ENCODE results near the gene PTP4A2.
"Not testable (repeated sequence)": the region's sequence is repeated elsewhere in the genome, so short reads cannot be mapped to it uniquely, and the experiment has no call there.

PTP4A2 gene

GRCh38 chr1:31923901-31924535, 14.2 kb downstream of the PTP4A2 start:
- no peak for DNase-seq

DNA sequence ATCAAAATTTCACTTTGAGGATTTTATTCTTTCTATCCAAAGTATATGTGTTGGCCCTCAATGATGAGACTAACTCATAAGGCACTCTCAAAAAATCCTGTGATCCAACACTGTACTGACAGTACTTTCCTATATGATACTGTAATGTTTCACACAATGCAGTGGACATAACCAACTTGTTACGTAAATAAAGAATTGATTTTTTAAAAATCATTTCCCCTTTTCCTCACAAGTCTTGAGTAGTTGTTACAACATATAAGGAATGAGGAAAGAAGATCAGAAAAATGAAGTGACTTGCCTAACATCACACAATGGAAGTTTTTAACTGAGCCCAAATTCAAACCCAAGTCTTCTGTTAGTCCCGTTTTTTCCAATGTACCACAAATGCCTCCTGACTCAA, 17.2 kb downstream of the PTP4A2 start:
- no peak for DNase-seq

- no peak for DNase-seq
Observed at GRCh38 chr1:31919591-31919990, 18.6 kb downstream of the PTP4A2 start.

DNA sequence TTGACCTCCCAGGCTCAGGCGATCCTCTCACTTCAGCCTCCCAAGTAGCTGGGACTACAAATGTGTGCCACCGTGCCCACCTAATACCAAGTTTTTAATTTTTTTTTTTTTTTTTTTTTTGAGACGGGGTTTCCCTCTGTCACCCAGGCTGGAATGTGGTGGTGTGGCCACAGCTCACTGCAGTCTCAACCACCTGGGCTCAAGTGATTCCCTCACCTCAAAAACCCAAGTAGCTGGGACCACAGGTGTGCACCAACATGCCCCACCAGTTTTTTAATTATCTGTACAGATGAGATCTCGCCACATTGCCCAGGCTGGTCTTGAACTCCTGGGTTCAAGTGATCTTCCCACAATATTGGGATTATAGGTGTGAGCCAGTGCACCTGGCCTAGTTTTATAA, 22.7 kb downstream of the PTP4A2 start:
- DNase-seq, result no peak

DNA sequence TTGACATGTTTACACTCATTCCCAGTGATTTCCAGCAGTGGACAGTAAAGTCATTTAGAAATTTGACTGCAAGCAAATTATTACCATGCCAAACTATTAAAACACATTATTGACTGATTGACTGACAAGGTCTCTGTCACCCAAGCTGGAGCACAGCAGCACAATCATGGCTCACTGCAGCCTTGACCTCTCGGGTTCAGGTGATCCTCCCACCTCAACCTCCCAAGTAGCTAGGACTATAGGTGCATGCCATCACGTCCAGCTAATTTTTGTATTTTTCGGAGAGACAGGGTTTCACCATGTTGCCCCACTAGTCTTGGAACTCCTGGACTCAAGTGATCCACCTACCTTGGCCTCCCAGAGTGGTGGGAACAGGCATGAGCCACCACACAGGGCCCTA, 24.2 kb downstream of the PTP4A2 start:
- no peak for DNase-seq

- no peak for DNase-seq
Observed at GRCh38 chr1:31912839-31913239, 25.3 kb downstream of the PTP4A2 start.

DNA sequence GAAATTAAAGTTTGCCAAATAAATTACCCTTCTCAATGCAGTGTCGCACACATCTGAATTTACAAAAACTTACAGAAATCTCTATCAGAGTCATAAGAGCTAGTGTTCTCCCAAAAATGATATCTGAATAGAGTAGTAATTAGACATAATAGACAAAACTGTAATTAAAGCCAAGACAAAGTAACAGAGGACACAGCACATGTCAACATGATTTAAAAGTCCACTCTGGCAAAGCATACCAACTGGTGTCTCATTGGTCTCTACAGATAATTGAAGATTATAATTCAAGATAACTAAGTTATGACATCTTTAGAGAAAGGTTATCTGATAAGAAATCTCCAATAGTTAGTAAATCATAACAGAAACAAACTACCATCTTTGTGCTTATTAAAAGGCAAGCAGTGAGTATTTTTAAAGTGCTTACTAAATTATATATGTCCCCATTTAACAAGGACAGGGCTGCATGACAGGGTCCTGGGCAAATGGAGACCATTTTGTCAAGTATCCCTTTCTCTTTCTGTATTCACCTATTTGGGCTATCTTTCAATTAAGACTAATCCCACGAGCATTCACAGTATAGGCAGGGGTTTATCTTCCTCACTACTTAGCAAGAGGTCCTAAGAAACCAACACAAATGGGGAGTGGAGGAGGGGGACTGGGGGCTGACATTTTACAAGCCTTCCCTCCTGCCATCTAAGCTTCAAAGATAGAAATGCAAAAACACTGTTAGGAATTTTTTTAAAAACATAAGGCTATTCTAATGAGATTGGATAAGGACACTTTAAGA, 26.0 kb downstream of the PTP4A2 start:
- no peak for DNase-seq

DNA sequence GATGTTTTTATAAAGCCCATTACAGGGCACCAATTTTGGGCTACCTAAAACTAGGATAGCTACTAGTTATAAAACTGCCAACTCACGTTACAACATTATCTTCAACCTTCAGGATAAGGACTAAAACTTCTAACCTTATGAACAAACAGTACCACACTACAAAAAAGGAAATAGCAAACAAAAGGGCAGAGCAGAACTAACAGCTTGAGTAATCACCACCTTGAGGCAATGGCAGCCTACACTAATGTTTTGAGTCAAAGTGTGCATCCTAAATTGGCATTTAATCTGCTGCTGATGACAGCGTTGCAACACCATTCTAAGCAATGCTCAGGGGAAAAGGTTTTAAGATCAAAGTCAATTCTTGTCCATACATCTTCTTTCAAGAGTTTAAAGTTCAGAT, 27.2 kb downstream of the PTP4A2 start:
- no peak for DNase-seq

GRCh38 chr1:31909691-31910090, 28.5 kb downstream of the PTP4A2 start:
- no peak for DNase-seq

DNA sequence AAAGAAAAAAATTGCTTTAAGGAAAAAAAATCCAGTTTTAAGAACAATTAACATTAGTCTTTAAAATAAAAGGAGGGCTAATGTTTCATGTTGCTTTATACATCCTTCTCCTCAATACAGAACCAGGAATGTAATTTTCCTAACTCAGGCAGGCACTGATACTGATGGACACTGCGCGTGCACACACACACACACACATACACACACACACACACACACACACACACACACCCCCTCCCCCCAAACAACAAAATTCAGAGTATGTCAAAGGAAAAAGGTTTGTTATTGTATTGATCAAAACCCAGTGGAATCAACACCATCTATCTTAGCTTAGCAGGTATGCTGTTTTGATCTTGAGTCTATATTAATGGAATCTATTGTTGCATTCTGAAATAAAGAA, 31.6 kb downstream of the PTP4A2 start:
- no peak for DNase-seq

- DNase-seq, result no peak
Observed at GRCh38 chr1:31905681-31906080, 32.5 kb downstream of the PTP4A2 start.

DNA sequence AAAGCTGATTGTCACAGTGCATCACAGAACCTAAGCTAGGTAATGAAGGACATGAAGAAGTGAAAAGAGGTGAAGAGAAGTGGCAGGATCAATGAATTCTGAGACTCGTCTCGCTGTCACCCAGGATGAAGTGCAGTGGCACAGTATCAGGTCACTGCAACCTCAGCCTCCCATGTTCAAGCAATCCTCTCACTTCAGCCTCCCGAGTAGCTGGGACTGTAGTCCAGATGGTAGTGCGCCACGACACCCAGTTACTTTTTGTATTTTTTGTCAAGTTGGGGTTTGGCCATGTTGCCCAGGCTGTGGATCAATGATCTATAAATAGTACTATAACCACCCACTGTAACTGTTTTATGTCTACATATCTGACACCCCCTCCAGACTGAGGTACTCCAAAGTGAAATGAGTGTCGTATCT, 33.1 kb downstream of the PTP4A2 start:
- no peak for DNase-seq

DNA sequence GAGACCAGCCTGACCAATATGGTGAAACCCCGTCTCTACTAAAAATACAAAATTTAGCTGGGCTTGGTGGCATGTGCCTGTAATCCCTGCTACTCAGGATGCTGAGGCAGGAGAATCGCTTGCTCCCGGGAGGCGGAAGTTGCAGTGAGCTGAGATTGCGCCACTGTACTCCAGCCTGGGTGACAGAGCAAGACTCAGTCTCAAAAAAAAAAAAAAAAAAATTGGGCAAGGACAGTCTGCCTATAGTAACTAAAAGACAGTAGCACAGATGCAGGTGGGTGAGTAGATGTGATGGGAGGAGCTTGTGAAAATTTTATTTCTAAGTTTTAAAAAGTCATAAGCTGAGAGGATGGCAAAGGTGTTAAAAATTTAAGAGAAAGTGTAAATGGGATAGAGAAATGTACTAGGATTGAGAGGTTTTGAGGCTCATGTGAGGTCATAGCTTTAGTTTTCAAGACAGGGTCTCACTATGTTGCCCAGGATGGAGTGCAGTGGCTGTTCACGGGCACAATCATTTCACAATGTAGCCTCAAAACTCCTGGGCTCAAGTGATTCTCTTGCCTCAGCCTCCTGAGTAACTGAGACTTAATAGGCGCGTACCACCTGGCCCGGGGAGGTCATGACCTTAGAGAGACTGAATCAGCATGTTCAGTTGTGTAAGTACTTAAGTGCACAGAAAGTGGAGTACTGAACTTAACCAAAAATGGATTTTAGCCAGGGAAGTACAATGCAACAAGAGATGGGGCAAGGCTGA, 33.7 kb downstream of the PTP4A2 start:
- DNase-seq, result no peak

- no peak for DNase-seq
Observed at GRCh38 chr1:31902510-31902860, 35.7 kb downstream of the PTP4A2 start.

- DNase-seq, result no peak
Observed at GRCh38 chr1:31901838-31902509, 36.2 kb downstream of the PTP4A2 start.

DNA sequence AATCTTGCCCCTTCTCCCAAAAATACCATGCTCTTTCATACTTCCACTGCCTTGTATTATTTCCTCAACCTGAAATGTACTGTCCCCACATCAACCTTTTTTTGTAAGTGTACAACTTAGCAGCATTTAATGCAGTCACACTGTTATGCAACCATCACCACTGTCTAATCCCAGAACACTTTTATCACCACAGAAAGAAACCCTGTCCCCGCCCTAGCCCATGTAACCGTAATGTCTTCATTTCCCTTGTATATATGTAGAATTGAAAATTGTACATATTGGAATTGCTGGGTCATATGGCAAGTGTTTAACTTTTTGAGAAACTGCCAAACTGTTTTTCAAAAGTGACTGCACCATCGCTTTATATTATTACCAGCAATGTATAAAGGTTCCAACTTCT, 37.4 kb downstream of the PTP4A2 start:
- DNase-seq, result no peak

DNA sequence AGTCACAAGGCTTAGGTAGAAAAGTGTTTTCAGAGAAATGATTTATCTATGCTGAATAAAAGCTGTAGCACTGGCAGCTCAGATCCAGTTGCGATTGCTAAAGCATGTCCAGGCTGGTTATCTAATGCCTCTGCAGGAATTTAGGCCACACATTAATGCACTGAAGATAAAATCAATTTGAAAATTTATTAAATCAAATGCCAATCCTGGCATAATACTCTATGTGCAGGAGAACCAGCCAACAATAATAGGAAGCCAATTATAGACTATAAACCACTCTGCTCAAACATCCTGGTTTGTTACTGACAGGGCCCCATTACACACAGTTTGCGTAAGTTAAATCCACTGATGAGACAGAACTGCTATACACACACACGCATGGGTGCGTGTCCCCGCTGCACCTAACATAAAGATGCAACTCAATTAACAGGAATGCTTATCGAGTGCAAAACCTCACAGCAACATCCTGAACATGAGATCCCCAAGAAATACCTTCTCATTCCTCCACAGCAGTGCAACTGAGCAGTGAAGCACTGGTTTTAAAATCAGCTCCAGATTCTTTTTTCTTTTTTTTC, 40.6 kb downstream of the PTP4A2 start:
- no peak for DNase-seq

DNA sequence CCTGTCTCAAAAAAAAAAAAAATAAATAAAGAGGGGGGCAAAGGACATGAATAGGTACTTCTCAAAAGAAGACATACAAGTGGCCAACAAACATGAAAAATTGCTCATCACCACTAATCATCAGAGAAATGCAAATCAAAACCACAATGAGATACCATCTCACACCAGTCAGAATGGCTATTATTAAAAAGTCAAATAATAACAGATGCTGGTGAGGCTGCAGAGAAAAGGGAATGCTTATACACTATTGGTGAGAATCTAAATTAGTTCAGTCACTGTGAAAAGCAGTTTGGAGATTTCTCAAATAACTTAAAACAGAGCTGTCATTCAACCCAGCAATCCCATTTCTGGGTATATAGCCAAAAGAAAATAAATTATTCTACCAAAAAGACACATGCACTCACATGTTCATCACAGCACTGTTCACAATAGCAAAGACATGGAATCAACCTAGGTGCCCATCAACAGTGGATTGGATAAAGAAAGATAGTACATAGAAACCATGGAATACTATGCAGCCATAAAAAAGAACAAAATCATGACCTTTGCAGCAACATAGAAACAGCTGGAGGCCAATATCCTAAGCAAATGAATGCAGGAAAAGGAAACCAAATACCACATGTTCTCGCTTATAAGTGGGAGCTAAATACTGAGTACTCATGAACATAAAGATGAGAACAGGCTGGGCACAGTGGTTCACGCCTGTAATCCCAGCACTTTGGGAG, 42.5 kb downstream of the PTP4A2 start:
- DNase-seq, result not testable (repeated sequence)

- no peak for DNase-seq
Observed at GRCh38 chr1:31891280-31891679, 46.9 kb downstream of the PTP4A2 start.

GRCh38 chr1:31888291-31888690, 49.9 kb downstream of the PTP4A2 start:
- no peak for DNase-seq

DNA sequence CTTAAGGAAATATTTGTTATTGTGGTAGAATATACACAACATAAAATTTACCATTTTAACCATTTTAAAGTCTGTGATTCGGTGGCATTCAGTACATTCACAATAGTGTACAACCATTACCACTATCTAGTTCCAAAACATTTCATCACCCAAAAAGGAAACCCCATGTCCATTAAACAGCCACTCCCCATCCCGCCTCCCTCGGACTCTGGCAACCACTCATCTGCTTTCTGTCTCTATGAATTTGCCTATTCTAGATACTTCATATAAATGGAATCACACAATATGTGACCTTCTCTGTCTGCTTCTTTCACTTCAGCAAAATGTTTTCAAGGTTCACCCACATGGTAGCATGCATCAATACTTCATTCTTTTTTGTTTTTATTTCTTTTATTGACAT, 51.3 kb downstream of the PTP4A2 start:
- DNase-seq, result no peak

DNA sequence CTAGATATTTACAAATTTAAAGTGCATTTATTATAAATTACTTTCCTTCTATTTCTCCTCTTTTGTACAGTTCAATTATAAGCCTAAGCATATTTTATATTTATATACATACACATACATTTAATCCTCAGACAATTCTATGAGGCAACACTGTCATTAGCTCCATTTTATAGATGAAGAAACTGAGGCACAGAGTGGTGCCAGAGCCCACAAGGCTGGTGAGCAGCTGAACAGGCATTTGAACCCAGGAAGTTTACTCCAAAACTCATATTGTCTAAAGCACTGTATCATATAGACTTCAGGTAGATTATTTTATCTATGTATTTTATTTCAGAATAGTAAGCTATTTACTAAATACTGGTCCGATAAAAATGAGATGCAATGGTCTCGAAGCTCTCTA, 52.3 kb downstream of the PTP4A2 start:
- no peak for DNase-seq

Measured in CD4-positive, alpha-beta T cell treated with Interleukin-21 for 1 hour (primary cell).